Measurements from ENCODE around the gene TMEM179B.

- TF ChIP-seq POLR2A (IDR thresholded peaks at IDR 0.05; ENCODE audit: insufficient read depth in 1 of 2, low read depth in 2 of 2, low read length in 2 of 2) (no peak), SMC3 (IDR thresholded peaks at IDR 0.05; ENCODE audit: low read length) (no peak)
These were observed 34.9 kb upstream of the TMEM179B start for GRCh38 chr11:62752177-62752785.
